ENCODE measurements around the gene P2RX6. TPM values are rescaled to one million over a fixed set of nuclear protein-coding genes. Genes with fewer than 3 reads are reported as not detected.

Gene P2RX6
- total RNA-seq, 4 donors from 2014 or later, result 17.6 to 68.9 (median 33.3) TPM

- Histone ChIP-seq H3K4me1 (no peaks in the 10 kb centered on the region), H3K9me3 (no peaks in the 10 kb centered on the region), H3K27ac (no peak overlapping the region), H3K4me3 (no peak overlapping the region), H3K36me3 (peaks cover 0 to 18% of the 10 kb centered on the region in 2 donors), H3K27me3 (no peaks in the 10 kb centered on the region)
- TF ChIP-seq CTCF (IDR thresholded peaks at IDR 0.05 in 4 of 5, conservative IDR thresholded peaks at IDR 0.05 in 1 of 5), result no peak
- TF ChIP-seq POLR2A (IDR thresholded peaks at IDR 0.05), result no peak
- no peak for DNase-seq
- intact Hi-C loops (cut with DNase I; ENCODE audit: low total_unique reads) (no loop called here), in situ Hi-C loops (cut with MboI; ENCODE audit: low sequenced_read_pairs in 4 of 4) (no loop called here)
- ATAC-seq, result no peak
Observed at GRCh38 chr22:21022955-21023614, 8.1 kb downstream of the P2RX6 start.

GRCh38 chr22:21025266-21025665 lies 10.3 kb downstream of the P2RX6 start:
- in situ Hi-C loops (cut with MboI; ENCODE audit: low sequenced_read_pairs in 4 of 4), result no loop called here
- no peak for DNase-seq
- no peak overlapping the region for H3K4me3 ChIP-seq
- TF ChIP-seq CTCF (IDR thresholded peaks at IDR 0.05 in 4 of 5, conservative IDR thresholded peaks at IDR 0.05 in 1 of 5) (no peak), POLR2A (IDR thresholded peaks at IDR 0.05) (no peak)
- peaks cover 0 to 18% of the 10 kb centered on the region in 2 donors for H3K36me3 ChIP-seq
- H3K27me3 ChIP-seq, result no peaks in the 10 kb centered on the region
- H3K4me1 ChIP-seq, result no peaks in the 10 kb centered on the region
- H3K9me3 ChIP-seq, result no peaks in the 10 kb centered on the region
- intact Hi-C loops (cut with DNase I; ENCODE audit: low total_unique reads), result no loop called here
- ATAC-seq, result no peak
- no peak overlapping the region for H3K27ac ChIP-seq

DNA sequence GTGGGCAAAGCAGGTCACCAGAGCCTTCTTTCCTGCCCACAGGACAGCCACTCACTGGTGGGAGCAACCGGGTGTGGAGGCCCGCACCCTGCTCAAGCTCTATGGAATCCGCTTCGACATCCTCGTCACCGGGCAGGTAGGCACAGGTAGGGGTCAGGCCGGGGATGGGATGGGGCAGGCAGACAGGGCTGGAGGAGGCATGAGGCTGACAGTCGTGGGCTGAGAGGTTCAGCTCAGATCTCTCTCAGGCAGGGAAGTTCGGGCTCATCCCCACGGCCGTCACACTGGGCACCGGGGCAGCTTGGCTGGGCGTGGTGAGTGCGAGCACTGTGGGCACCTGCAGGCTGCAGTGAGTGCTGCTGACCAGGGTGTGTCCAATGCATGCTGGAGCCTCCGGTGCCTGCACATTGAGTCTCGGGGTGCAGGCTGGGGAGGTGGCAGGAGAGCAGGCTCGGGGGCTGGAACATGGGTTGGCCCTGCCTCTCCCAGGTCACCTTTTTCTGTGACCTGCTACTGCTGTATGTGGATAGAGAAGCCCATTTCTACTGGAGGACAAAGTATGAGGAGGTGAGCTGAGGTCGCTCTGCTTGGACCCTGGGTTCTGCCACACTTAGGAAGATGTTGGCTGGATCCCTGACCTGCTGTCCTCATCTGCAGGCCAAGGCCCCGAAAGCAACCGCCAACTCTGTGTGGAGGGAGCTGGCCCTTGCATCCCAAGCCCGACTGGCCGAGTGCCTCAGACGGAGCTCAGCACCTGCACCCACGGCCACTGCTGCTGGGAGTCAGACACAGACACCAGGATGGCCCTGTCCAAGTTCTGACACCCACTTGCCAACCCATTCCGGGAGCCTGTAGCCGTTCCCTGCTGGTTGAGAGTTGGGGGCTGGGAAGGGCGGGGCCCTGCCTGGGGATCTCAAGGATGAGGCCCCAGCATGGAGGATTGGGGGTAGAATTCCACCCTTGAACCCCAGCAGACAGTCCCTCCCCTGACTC lies 11.1 kb downstream of the P2RX6 start:
- Histone ChIP-seq H3K36me3 (peaks cover 0 to 18% of the 10 kb centered on the region in 2 donors), H3K27me3 (no peaks in the 10 kb centered on the region), H3K27ac (no peak overlapping the region), H3K4me1 (no peaks in the 10 kb centered on the region), H3K9me3 (no peaks in the 10 kb centered on the region), H3K4me3 (no peak overlapping the region)
- DNase-seq (no peak), ATAC-seq (no peak)
- intact Hi-C loops (cut with DNase I; ENCODE audit: low total_unique reads) (no loop called here), in situ Hi-C loops (cut with MboI; ENCODE audit: low sequenced_read_pairs in 4 of 4) (no loop called here)
- TF ChIP-seq CTCF (IDR thresholded peaks at IDR 0.05 in 4 of 5, conservative IDR thresholded peaks at IDR 0.05 in 1 of 5) (no peak), POLR2A (IDR thresholded peaks at IDR 0.05) (no peak)

GRCh38 chr22:21026783-21027692 lies 12.1 kb downstream of the P2RX6 start:
- intact Hi-C loops (cut with DNase I; ENCODE audit: low total_unique reads), result no loop called here
- H3K36me3 ChIP-seq, result peaks cover 0 to 18% of the 10 kb centered on the region in 2 donors
- H3K4me1 ChIP-seq, result peaks cover 0 to 3% of the 10 kb centered on the region in 2 donors
- DNase-seq, result peak in 1 of 2 donors; percentile 65
- ATAC-seq, result peak; percentile 37 to 53
- H3K9me3 ChIP-seq, result no peaks in the 10 kb centered on the region
- no peak overlapping the region for H3K27ac ChIP-seq
- TF ChIP-seq CTCF (IDR thresholded peaks at IDR 0.05 in 4 of 5, conservative IDR thresholded peaks at IDR 0.05 in 1 of 5), result no peak
- H3K27me3 ChIP-seq, result peaks cover 8 to 9% (median 8%) of the 10 kb centered on the region in 3 donors
- H3K4me3 ChIP-seq, result no peak overlapping the region
- in situ Hi-C loops (cut with MboI; ENCODE audit: low sequenced_read_pairs in 4 of 4), result no loop called here

All from gastrocnemius medialis (tissue), 4 donors.